T1000 (cell line): ENCODE measurements around the gene CD58.
"Not testable (repeated sequence)": the region's sequence is repeated elsewhere in the genome, so short reads cannot be mapped to it uniquely, and the experiment has no call there.

Experiments
- DNase-seq: peaks from one replicate; lab custom pipeline; 2025; ENCODE audit warnings: mixed read lengths; lab: John Stamatoyannopoulos, UW

Gene CD58

DNA sequence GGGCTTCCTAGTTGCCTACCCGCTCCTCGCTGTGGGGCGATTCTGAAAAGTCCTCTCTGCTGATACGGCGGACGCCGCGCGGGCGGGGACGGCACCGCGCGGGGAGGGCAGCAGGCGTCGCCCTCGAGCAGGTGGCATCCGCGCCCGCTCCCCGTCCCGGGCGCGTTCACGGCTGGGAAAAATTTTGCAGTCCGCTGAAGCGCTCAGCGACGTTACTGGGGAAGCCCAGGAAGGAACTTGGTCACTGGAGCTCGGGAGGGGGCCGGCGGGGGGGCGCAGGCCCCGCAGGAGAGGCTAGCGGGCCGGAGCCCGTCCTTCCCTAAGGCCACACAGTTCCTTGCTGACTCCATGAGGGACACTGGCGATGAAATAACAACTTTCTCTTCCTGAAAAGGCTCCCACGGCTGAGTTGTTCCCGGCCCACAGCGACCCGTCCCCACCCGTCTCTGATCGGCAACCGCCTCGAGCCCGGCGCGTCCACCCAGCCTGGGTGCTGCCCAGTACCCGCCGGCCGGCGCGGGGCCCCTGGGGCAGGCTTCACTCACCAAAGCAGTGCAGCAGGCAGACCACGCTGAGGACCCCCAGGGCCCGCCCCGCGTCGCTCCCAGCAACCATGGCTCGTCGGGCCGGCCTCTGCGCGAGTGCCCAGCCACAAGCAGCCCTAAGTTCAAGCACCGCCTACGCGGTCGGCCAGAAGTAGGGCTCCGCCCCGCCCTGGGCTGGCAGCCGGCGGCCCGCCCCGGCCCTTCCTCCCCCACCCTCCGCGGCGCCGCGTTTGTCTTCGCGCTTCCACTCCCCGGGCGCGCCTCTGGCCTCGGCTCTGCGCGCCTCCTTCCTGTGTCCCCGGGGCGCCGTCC, at the start of gene CD58:
CD58 (minus strand) TSS at position 669 of the 857 bp plus-strand sequence; CDS start at position 615, 54 bp downstream.
- peak; percentile 72 for DNase-seq

- not testable (repeated sequence) for DNase-seq
Observed at GRCh38 chr1:116620392-116620791, 49.6 kb upstream of the CD58 start.

- not testable (repeated sequence) for DNase-seq
Observed at GRCh38 chr1:116619106-116619505, 48.3 kb upstream of the CD58 start.

- not testable (repeated sequence) for DNase-seq
Observed at GRCh38 chr1:116617808-116618207, 47.0 kb upstream of the CD58 start.

- DNase-seq = not testable (repeated sequence)
Observed at GRCh38 chr1:116613825-116614224, 43.0 kb upstream of the CD58 start.

- DNase-seq = not testable (repeated sequence)
Observed at GRCh38 chr1:116609801-116610371, 39.1 kb upstream of the CD58 start.

DNA sequence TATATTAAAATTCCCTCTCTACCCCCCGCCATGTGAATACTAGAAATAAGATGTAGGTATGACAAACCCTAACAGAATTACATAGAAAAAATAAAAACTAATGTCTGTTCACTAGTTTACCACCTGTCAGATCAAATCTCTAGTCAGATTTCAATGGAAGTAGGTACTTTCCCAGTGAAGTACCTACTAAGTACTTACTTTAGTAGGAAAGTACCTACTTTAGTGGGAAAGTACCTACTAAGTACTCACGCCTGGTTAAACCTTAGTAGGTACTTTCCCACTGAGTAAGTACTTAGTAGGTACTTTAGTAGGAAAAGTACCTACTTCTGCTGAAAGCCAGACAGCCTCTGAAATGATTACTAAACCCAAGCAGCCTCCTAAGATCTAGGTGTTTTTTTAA, 38.0 kb upstream of the CD58 start:
- DNase-seq = not testable (repeated sequence)

- DNase-seq = not testable (repeated sequence)
Observed at GRCh38 chr1:116608151-116608550, 37.3 kb upstream of the CD58 start.

GRCh38 chr1:116607463-116607862, 36.6 kb upstream of the CD58 start:
- DNase-seq = not testable (repeated sequence)

- DNase-seq = not testable (repeated sequence)
Observed at GRCh38 chr1:116606067-116606466, 35.2 kb upstream of the CD58 start.

DNA sequence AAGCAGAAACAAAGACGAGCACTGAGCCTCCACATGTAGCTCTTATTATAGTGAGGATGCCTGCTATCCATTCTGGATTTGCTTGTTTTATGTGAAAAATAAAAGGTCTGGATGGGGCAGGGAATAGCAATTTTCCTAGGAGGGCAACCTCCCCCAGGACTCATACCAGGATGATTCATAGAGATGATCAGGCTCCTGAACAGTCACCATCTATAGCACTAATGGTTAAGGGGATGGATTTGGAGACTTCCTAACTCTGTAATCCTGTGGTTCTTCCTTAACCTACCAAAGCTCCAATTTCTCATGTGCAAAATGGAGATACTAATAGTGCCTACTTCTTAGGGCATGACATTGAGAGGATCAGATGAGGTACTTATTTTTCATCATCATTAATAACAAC, 34.5 kb upstream of the CD58 start:
- no peak for DNase-seq

DNA sequence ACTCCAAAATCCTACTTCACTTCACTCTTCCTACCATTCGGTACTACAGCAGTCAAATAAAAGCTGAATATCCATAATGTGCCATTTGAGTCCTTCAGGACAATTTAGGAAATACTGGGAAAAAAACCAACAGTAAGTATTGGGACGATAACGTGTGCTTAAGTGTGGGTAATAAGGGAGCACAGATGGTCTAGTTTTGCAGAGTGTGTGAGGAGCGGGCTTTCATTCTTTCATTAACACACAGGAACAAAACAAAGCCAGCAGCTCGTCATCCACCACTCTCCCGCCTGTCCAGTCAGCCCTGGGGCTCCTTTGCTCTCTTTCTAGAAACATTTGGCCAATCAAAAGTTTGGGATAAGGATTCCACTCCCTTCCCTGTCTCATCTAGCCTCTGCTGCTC, 33.6 kb upstream of the CD58 start:
- DNase-seq = not testable (repeated sequence)

- DNase-seq = not testable (repeated sequence)
Observed at GRCh38 chr1:116603646-116604045, 32.8 kb upstream of the CD58 start.

DNA sequence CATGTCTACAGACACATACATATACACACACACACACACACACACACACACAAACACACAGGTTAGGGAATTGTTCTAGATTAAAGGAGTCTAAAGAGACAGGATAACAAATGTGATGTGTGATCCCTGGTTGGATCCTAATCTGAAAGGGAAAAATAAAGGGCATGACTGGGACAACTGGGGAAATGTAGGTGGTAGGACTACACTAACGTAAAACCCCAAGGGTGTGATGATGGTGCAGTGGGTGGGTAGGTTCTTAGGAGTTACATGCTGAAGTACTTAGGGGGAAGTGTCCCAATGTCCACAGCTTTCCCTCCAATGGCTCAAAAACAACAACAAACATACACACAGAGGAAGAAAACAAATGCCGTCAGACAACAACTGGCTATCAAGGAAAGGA, 28.5 kb upstream of the CD58 start:
- DNase-seq = not testable (repeated sequence)

- DNase-seq = not testable (repeated sequence)
Observed at GRCh38 chr1:116598420-116599036, 27.7 kb upstream of the CD58 start.

DNA sequence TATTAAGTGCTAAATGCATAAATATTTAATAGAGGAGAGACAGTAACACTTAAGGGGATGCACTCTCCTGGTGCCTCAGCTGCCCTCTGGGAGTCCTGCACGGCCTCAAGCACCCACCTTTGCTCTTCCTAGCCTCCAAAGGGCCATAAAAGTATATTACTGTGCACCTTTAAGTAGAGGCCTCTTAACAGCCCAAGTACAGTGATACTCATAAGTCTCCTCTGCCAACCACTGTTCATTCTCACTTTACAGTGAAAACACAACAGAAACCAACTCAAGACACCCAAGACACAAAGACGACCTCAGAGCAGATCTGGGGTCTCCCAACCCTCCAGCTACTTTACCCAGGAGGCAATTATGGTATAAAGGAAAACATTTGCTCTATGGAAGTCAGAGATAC, 26.6 kb upstream of the CD58 start:
- DNase-seq = not testable (repeated sequence)

DNA sequence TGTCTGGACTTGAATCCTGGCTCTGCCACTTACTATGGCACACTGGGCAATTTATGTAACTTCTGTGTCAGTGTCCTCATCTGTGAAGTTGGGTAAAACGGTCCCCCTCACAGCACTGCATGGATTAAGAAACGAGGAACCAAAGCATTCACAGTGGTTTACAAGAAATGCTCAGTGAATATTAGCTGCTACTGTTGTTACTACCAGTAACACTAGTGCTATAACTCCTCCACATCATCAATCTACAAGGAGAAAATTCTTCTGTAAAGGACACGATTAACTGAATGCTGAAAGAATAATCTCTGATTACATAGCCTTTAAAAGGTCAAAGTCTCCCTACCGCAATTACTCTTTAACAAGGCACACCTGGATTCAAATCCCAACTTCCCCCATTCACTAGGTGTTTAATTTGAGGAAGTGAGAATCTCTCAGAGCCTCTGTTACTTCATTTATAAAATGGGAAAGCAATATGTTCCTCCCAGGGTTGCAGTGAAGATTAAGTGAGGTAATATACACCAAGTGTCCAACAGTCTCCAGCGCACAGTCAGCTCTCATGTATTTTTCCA, 26.0 kb upstream of the CD58 start:
- DNase-seq = not testable (repeated sequence)

GRCh38 chr1:116595946-116596741, 25.3 kb upstream of the CD58 start:
- DNase-seq = not testable (repeated sequence)

GRCh38 chr1:116595065-116595840, 24.4 kb upstream of the CD58 start:
- DNase-seq = not testable (repeated sequence)

- DNase-seq = not testable (repeated sequence)
Observed at GRCh38 chr1:116593977-116594376, 23.2 kb upstream of the CD58 start.

- DNase-seq = not testable (repeated sequence)
Observed at GRCh38 chr1:116593401-116593800, 22.6 kb upstream of the CD58 start.
